Gastrocnemius medialis (tissue), 4 donors: ENCODE data around the gene OR52K2. TPM values are rescaled to one million over a fixed set of nuclear protein-coding genes. Genes with fewer than 3 reads are reported as not detected.

Experiments used
- ATAC-seq, 2 donors: fragments of 150-250 bp; one replicate each; pipeline ENCODE4 v1.9.1; 2016
- DNase-seq, 2 donors: peaks; one replicate each; pipeline ENCODE4 v3.0.0-alpha.2; 2019
- H3K27ac ChIP-seq, 4 donors: fragments of 200-600 bp; sonication (generic); 1 replicate in 1 of 4; 2 replicates in 3 of 4; pipeline ENCODE4 v1.5.1; 2016 to 2018; ENCODE audit warnings: mild to moderate bottlenecking in 2 of 4, moderate library complexity in 1 of 4
- H3K27me3 ChIP-seq, 3 donors: fragments of 200-600 bp; sonication (generic) in 2 of 3; 1 replicate in 1 of 3; 2 replicates in 2 of 3; pipeline versions ENCODE4 v1.5.1 to v1.6.0; 2016 to 2019; ENCODE audit warnings: mild to moderate bottlenecking in 1 of 3, moderate library complexity in 1 of 3
- H3K36me3 ChIP-seq, 2 donors: fragments of 200-600 bp; sonication (generic) in 1 of 2; one replicate each; pipeline ENCODE4 v1.5.1; 2017 to 2018
- H3K4me1 ChIP-seq, 2 donors: fragments of 200-600 bp; sonication (generic) in 1 of 2; one replicate each; pipeline ENCODE4 v1.5.1; 2016 to 2017; ENCODE audit warnings: mild to moderate bottlenecking in 2 of 2
- H3K4me3 ChIP-seq, 4 donors: fragments of 200-600 bp; sonication (generic) in 3 of 4; 1 replicate in 1 of 4; 2 replicates in 3 of 4; pipeline ENCODE4 v1.5.1; 2016 to 2019; ENCODE audit warnings: mild to moderate bottlenecking in 2 of 4
- H3K9me3 ChIP-seq, 3 donors: fragments of 200-600 bp; sonication (generic) in 2 of 3; 1 replicate in 1 of 3; 2 replicates in 2 of 3; pipeline ENCODE4 v1.5.1; 2016 to 2019
- POLR2A ChIP-seq, 2 donors: fragments of 450-650 bp; IDR thresholded peaks; one replicate each; pipeline ENCODE4 v1.6.1; 2017; ENCODE audit warnings: antibody characterized with exemption in 2 of 2, mild to moderate bottlenecking in 2 of 2, moderate library complexity in 2 of 2
- in situ Hi-C, 4 donors: fragments of 200-750 bp; cut with MboI; loops; one replicate each; pipeline versions ENCODE4 v1.15.0 to v1.8.0; 2017; ENCODE audit warnings: low sequenced_read_pairs in 4 of 4
- intact Hi-C: fragments of 100-400 bp; cut with DNase I; formaldehyde crosslinking; loops from one replicate; pipeline ENCODE4 v1.15.1; 2023; ENCODE audit warnings: low total_unique reads
- total RNA-seq, 4 donors: library from RNA; depleted of rRNA; stranded (reverse); fragments of >200 nt; gene quantifications; one replicate each; pipeline versions ENCODE4 v1.1.0 to v1.2.3, GENCODE V29; 2016
- TF ChIP-seq, protein P1 (sequence below), 5 experiments: fragments of 450-650 bp in 3 of 5; fragments of 200-600 bp in 2 of 5; sonication (generic) in 2 of 5; IDR thresholded peaks in 4 of 5; conservative IDR thresholded peaks in 1 of 5; 1 replicate in 4 of 5; 2 replicates in 1 of 5; pipeline ENCODE4 v1.5.1; 2016 to 2019; ENCODE audit warnings: antibody characterized with exemption in 5 of 5, mild to moderate bottlenecking in 3 of 5, moderate library complexity in 3 of 5

OR52K2 gene
- total RNA-seq, 4 donors from 2014 or later = not detected

DNA sequence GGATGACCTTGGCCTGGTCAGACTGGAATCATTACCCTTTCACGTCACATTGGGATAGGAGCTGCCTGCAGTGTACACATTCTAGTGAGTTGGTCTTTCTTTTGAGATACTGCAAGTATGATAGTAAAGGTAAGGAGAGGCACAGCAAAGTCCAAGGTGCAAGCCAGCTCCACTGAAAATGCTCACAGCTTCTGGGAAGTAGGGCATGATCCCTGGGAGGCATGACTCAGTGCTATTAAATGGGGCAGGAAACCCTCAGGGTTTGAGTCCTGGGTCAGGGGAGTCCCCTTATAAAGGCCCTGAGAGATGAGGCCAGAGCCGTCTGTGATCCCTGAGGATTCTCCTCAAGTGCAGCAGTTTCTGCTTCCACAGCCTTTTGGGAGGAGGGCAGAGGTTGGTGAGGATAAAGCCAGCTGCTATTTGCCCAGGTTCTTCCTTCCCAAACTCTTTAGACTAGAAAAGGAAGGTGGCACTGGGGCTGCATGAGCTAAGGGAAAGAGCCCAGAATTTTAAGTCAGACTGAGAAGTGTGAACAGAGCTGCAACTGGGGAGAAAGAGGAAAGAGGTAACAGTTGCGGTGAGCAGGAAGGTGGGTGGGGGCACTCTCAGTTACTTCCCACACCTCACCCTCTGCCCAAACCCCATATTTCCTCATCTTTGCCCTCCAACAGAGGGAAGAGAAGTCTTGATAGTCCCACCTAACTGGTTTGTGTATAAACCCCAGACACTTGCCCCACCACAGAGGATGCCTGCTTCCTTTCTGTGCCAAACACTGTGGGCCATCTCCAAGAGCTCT, 18.9 kb downstream of the OR52K2 start:
- no peaks in the 10 kb centered on the region for H3K4me1 ChIP-seq
- intact Hi-C loops (no loop called here), in situ Hi-C loops (no loop called here)
- H3K4me3 ChIP-seq = no peak overlapping the region
- no peaks in the 10 kb centered on the region for H3K9me3 ChIP-seq
- DNase-seq (no peak), ATAC-seq (no peak)
- TF ChIP-seq POLR2A (IDR thresholded peaks at IDR 0.05) = no peak
- TF ChIP-seq, protein P1, sequence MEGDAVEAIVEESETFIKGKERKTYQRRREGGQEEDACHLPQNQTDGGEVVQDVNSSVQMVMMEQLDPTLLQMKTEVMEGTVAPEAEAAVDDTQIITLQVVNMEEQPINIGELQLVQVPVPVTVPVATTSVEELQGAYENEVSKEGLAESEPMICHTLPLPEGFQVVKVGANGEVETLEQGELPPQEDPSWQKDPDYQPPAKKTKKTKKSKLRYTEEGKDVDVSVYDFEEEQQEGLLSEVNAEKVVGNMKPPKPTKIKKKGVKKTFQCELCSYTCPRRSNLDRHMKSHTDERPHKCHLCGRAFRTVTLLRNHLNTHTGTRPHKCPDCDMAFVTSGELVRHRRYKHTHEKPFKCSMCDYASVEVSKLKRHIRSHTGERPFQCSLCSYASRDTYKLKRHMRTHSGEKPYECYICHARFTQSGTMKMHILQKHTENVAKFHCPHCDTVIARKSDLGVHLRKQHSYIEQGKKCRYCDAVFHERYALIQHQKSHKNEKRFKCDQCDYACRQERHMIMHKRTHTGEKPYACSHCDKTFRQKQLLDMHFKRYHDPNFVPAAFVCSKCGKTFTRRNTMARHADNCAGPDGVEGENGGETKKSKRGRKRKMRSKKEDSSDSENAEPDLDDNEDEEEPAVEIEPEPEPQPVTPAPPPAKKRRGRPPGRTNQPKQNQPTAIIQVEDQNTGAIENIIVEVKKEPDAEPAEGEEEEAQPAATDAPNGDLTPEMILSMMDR (IDR thresholded peaks at IDR 0.05 in 4 of 5, conservative IDR thresholded peaks at IDR 0.05 in 1 of 5) = no peak
- H3K27me3 ChIP-seq = no peaks in the 10 kb centered on the region
- no peaks in the 10 kb centered on the region for H3K36me3 ChIP-seq
- no peak overlapping the region for H3K27ac ChIP-seq

DNA sequence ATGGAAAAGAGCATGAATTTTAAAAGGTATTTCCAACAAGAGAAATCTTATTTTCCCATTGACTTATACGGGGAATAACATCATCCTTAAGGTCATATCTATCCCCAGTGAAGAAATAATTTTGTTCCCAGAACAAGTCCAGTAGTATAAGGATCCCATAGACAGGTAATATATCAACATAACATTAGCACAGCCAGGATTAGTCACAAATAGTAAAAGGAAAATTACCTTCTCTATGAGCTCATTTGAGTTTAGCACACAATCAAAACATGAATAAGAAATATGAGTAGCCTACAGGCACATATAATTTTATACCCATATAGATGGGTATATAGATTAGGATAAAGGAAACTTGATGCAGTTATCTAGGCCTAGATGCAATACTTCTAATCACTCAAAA, 30.5 kb downstream of the OR52K2 start:
- H3K4me1 ChIP-seq = no peaks in the 10 kb centered on the region
- no peak for DNase-seq
- TF ChIP-seq, protein P1 (IDR thresholded peaks at IDR 0.05 in 4 of 5, conservative IDR thresholded peaks at IDR 0.05 in 1 of 5) = no peak
- TF ChIP-seq POLR2A (IDR thresholded peaks at IDR 0.05) = no peak
- ATAC-seq = no peak
- intact Hi-C loops (no loop called here), in situ Hi-C loops (no loop called here)
- no peaks in the 10 kb centered on the region for H3K36me3 ChIP-seq
- no peaks in the 10 kb centered on the region for H3K9me3 ChIP-seq
- H3K27me3 ChIP-seq = no peaks in the 10 kb centered on the region
- no peak overlapping the region for H3K27ac ChIP-seq
- H3K4me3 ChIP-seq = no peak overlapping the region

DNA sequence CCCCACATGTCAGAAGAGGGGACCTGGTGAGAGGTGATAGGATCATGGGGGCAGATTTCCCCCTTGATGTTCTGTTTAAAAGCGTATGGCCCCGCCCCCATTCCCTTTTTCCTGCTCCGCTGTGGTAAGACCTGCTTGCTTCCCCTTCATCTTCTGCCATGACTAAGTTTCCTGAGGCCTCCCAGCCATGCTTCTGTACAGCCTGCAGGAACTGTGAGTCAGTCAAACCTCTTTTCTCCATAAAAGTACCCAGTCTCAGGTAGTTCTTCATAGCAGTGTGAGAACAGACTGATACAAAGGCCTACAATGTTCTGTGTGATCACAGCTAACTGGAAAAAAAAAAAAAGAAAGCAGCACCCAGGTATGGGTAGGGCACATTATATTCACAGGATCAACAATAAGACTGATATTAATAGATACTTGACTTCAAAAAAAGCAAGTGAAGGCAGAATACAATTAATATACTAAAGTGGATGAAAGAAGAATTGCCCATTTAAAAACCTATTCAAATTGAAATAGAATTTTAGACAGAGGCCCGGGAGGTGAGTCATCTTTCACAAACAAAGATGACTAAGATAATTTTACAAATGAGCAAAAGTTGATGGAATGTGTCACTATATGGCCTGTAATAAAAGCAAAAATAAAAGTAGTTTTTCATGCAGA, 31.6 kb downstream of the OR52K2 start:
- in situ Hi-C loops (no loop called here), intact Hi-C loops (no loop called here)
- H3K36me3 ChIP-seq = no peaks in the 10 kb centered on the region
- H3K27ac ChIP-seq = no peak overlapping the region
- H3K4me3 ChIP-seq = no peak overlapping the region
- H3K27me3 ChIP-seq = no peaks in the 10 kb centered on the region
- ATAC-seq = no peak
- no peak for TF ChIP-seq POLR2A (IDR thresholded peaks at IDR 0.05)
- TF ChIP-seq, protein P1 (IDR thresholded peaks at IDR 0.05 in 4 of 5, conservative IDR thresholded peaks at IDR 0.05 in 1 of 5) = no peak
- H3K9me3 ChIP-seq = no peaks in the 10 kb centered on the region
- no peak for DNase-seq
- H3K4me1 ChIP-seq = no peaks in the 10 kb centered on the region

DNA sequence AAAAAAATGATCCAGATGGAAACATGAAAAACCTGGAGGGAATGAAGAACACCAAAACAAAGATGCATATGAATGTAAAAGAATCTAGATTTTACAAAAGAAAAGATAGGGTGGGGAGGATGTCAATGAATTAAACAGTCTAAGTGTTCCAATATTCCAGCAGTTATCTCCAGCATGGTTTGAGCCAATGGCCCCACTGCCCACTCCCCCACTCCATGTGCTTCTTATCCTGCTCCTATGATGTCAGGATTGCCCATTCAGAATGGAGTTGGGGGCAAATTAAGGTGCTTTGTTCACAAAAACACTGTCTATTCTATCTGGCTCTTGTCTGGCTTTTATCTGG, 32.1 kb downstream of the OR52K2 start:
- no peaks in the 10 kb centered on the region for H3K36me3 ChIP-seq
- DNase-seq (no peak), ATAC-seq (no peak)
- no peaks in the 10 kb centered on the region for H3K4me1 ChIP-seq
- H3K27ac ChIP-seq = no peak overlapping the region
- in situ Hi-C loops (no loop called here), intact Hi-C loops (no loop called here)
- H3K27me3 ChIP-seq = no peaks in the 10 kb centered on the region
- H3K9me3 ChIP-seq = no peaks in the 10 kb centered on the region
- no peak overlapping the region for H3K4me3 ChIP-seq
- TF ChIP-seq, protein P1 (IDR thresholded peaks at IDR 0.05 in 4 of 5, conservative IDR thresholded peaks at IDR 0.05 in 1 of 5) = no peak
- TF ChIP-seq POLR2A (IDR thresholded peaks at IDR 0.05) = no peak
